Skeletal muscle tissue (tissue), 4 donors: ENCODE measurements around the gene M6PR. TPM values are rescaled to one million over a fixed set of nuclear protein-coding genes. Genes with fewer than 3 reads are reported as not detected.
"Not testable (repeated sequence)": the region's sequence is repeated elsewhere in the genome, so short reads cannot be mapped to it uniquely, and the experiment has no call there.

Source experiments
- H3K27ac ChIP-seq: one replicate; pipeline ENCODE4 v1.7.0; 2013; ENCODE audit warnings: mild to moderate bottlenecking, low read depth, low read length, inconsistent platforms
- H3K27me3 ChIP-seq, 3 donors: one replicate each; pipeline ENCODE4 v1.7.0; 2013; ENCODE audit warnings: low read length in 3 of 3; ENCODE audit not compliant: control insufficient read depth in 3 of 3, insufficient read depth in 3 of 3
- H3K36me3 ChIP-seq, 3 donors: one replicate each; pipeline ENCODE4 v1.7.0; 2013; ENCODE audit warnings: low read length in 3 of 3; ENCODE audit not compliant: control insufficient read depth in 3 of 3, insufficient read depth in 3 of 3
- H3K4me1 ChIP-seq, 3 donors: one replicate each; pipeline ENCODE4 v1.7.0; 2013; ENCODE audit warnings: low read length in 3 of 3, mild to moderate bottlenecking in 3 of 3; ENCODE audit not compliant: control insufficient read depth in 3 of 3, insufficient read depth in 3 of 3
- H3K4me3 ChIP-seq, 3 donors: one replicate each; pipeline ENCODE4 v1.7.0; 2013; ENCODE audit warnings: low read length in 3 of 3
- H3K9ac ChIP-seq, 3 donors: one replicate each; pipeline ENCODE4 v1.7.0; 2013; ENCODE audit warnings: low read length in 3 of 3, mild to moderate bottlenecking in 3 of 3, moderate library complexity in 2 of 3, low read depth in 1 of 3
- H3K9me3 ChIP-seq, 3 donors: one replicate each; pipeline ENCODE4 v1.7.0; 2013; ENCODE audit warnings: low read length in 3 of 3; ENCODE audit not compliant: control insufficient read depth in 3 of 3
- total RNA-seq: library from RNA; depleted of rRNA; stranded (reverse); fragments of >200 nt; gene quantifications from one replicate; pipeline ENCODE4 v1.2.3, GENCODE V29; 2014
- donor health status: Osteomylitis.

Gene M6PR
- total RNA-seq, 1 donor from 2014 or later = 138 TPM

GRCh38 chr12:8936735-8937134, 12.7 kb downstream of the M6PR start:
- Histone ChIP-seq H3K27ac (no peak overlapping the region), H3K4me3 (no peak overlapping the region), H3K9me3 (no peaks in the 10 kb centered on the region), H3K4me1 (no peaks in the 10 kb centered on the region), H3K36me3 (peaks cover 4 to 39% (median 28%) of the 10 kb centered on the region in 3 donors), H3K9ac (no peak overlapping the region), H3K27me3 (no peaks in the 10 kb centered on the region)

DNA sequence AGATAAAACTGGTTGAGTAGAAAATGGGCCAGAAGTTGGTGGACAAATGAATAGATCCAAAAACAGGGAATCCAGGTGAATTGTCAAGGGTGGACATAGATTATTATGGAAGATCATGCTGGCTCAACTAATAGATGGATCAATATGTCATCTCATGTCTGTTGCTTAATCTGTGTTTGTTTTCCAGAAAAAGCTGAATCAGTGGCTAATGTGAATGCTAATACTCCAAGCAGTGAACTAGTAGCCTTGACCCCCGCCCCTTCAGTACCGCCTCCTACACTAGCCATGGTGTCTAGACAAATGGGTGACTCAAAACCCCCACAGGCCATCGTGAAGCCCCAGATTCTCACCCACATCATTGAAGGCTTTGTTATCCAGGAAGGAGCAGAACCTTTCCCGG, 15.4 kb downstream of the M6PR start:
- H3K36me3 ChIP-seq = peaks cover 3 to 46% (median 22%) of the 10 kb centered on the region in 3 donors
- H3K9me3 ChIP-seq, H3K4me1 ChIP-seq, H3K27ac ChIP-seq, H3K4me3 ChIP-seq, H3K9ac ChIP-seq, H3K27me3 ChIP-seq: not testable (repeated sequence)

DNA sequence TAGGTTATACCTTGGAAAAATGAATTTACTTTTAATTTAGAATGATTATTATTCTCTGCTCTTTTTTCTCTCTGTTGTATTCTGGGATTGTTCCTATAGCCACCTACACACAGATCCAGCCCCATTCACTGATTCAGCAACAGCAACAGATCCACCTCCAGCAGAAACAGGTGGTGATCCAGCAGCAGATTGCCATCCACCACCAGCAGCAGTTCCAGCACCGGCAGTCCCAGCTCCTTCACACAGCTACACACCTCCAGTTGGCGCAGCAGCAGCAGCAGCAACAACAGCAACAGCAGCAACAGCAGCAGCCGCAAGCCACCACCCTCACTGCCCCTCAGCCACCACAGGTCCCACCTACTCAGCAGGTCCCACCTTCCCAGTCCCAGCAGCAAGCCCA, 17.0 kb downstream of the M6PR start:
- H3K27me3 ChIP-seq, H3K4me1 ChIP-seq: not testable (repeated sequence)
- peaks cover 3 to 44% (median 20%) of the 10 kb centered on the region in 3 donors for H3K36me3 ChIP-seq

DNA sequence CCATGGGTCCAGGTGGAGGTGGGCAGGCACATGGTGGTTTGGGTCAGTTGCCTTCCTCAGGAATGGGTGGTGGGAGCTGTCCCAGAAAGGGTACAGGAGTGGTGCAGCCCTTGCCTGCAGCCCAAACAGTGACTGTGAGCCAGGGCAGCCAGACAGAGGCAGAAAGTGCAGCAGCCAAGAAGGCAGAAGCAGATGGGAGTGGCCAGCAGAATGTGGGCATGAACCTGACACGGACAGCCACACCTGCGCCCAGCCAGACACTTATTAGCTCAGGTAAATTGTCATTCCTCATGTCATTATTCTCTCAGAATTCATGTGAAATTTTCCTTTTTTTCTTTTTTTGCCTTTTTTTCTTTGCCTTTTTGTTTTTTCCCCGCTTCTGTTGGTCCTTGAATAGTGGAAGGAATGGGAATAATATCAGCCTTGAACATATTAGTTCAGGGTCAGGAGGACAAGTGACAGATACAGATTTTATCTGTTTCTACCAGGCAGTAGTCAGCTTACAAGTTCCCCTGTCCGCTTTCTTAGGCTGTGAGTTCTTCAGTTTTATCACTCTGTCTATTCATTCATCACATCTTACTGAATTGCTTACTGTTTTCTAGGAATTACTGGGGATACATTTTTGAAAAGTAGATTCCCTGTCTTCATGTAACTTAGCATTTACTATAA, 18.7 kb downstream of the M6PR start:
- H3K27ac ChIP-seq, H3K4me3 ChIP-seq, H3K27me3 ChIP-seq, H3K4me1 ChIP-seq, H3K9ac ChIP-seq, H3K9me3 ChIP-seq: not testable (repeated sequence)
- peaks cover 3 to 37% (median 16%) of the 10 kb centered on the region in 3 donors for H3K36me3 ChIP-seq

More for the DNA sequence above, 17.0 kb downstream of the M6PR start:
- H3K27ac ChIP-seq, H3K4me3 ChIP-seq, H3K9me3 ChIP-seq, H3K9ac ChIP-seq: not testable (repeated sequence)

DNA sequence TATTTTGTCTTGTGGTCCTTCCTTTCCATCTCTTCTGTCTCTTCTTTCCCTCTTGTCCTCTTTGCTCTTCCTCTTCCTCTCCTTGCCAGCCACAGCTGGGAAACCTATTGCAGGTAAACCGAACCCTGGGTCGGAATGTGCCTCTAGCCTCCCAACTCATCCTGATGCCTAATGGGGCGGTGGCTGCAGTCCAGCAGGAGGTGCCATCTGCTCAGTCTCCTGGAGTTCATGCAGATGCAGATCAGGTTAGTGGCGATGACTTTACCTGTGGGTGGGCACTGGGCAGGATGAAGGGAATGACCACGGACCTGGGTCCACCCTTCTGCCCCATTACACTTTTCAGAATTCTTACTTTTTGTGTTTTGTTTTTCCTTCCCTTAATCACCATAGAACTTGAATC, 26.9 kb downstream of the M6PR start:
- Histone ChIP-seq H3K4me1 (no peaks in the 10 kb centered on the region), H3K9me3 (no peaks in the 10 kb centered on the region), H3K27ac (no peak overlapping the region), H3K4me3 (no peak overlapping the region), H3K27me3 (no peaks in the 10 kb centered on the region), H3K9ac (no peak overlapping the region), H3K36me3 (peaks cover 6 to 33% (median 30%) of the 10 kb centered on the region in 3 donors)

DNA sequence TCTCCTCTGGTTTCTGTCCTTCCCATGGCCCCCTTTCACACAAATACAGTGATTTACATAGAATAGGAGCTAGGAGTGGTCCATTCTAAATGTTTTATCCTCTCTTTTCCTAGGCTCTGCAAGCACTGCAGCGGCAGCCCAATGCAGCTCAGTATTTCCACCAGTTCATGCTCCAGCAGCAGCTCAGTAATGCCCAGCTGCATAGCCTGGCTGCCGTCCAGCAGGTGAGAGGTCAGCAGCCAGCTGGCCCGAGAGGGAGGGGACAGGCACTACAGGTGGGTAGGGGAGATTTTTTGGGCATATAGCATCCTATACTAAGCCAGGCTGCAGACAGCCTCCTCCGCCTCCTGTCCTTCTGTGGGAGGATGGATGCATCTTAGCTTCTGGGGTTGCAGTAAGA, 29.8 kb downstream of the M6PR start:
- H3K4me3 ChIP-seq, H3K4me1 ChIP-seq, H3K9ac ChIP-seq, H3K27me3 ChIP-seq, H3K9me3 ChIP-seq, H3K27ac ChIP-seq: not testable (repeated sequence)
- peaks cover 6 to 30% (median 27%) of the 10 kb centered on the region in 3 donors for H3K36me3 ChIP-seq

DNA sequence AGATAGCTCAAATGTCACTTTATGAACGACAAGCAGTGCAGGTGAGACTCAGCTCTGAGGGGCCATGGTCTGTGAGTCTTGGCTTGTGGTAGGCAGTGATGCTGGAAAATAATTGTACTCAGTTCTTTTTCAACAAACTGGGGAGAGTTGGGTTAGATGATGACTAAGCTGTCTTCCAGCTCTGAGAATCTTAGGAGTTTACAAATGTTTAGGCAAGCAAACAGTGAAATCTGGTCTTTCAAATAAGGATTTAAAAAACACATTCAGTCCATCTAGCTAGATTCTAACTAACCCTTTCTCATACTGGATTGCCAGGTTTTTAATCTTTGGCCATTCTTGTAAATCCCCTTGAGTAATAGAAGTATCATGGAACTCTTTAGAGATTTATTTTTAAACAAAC, 31.7 kb downstream of the M6PR start:
- H3K27me3 ChIP-seq = no peaks in the 10 kb centered on the region
- H3K27ac ChIP-seq = no peak overlapping the region
- H3K9me3 ChIP-seq = no peaks in the 10 kb centered on the region
- H3K4me1 ChIP-seq = peaks cover 12 to 18% (median 17%) of the 10 kb centered on the region in 3 donors
- peaks cover 6 to 26% (median 22%) of the 10 kb centered on the region in 3 donors for H3K36me3 ChIP-seq
- H3K9ac ChIP-seq = no peak overlapping the region
- no peak overlapping the region for H3K4me3 ChIP-seq

DNA sequence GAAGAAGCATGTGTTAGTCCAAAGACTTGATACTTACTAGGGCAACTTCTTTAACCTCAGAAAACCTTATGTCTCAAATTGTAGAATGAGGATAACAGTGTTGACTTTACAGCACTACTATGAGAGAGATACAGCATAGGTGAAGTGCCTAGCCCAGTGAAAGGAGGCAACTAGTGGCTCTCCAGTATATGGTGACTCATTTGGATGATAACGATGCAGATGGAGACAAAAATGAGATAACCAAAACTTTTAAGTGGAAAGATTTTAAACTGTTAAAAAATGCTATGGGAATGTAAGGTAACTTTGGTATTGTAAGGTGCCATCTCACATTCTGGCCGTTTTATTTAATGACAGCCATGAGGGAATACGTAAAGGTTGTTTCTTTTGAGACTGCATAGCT, 32.4 kb downstream of the M6PR start:
- no peaks in the 10 kb centered on the region for H3K27me3 ChIP-seq
- no peak overlapping the region for H3K4me3 ChIP-seq
- peaks cover 6 to 22% (median 15%) of the 10 kb centered on the region in 3 donors for H3K36me3 ChIP-seq
- H3K27ac ChIP-seq = no peak overlapping the region
- peaks cover 12 to 18% (median 17%) of the 10 kb centered on the region in 3 donors for H3K4me1 ChIP-seq
- no peak overlapping the region for H3K9ac ChIP-seq
- H3K9me3 ChIP-seq = no peaks in the 10 kb centered on the region

GRCh38 chr12:8916154-8916553, 33.3 kb downstream of the M6PR start:
- no peak overlapping the region for H3K9ac ChIP-seq
- peaks cover 6 to 16% (median 14%) of the 10 kb centered on the region in 3 donors for H3K36me3 ChIP-seq
- H3K27ac ChIP-seq = no peak overlapping the region
- H3K27me3 ChIP-seq = no peaks in the 10 kb centered on the region
- H3K4me1 ChIP-seq = peaks cover 12 to 18% (median 17%) of the 10 kb centered on the region in 3 donors
- H3K9me3 ChIP-seq = no peaks in the 10 kb centered on the region
- H3K4me3 ChIP-seq = no peak overlapping the region

DNA sequence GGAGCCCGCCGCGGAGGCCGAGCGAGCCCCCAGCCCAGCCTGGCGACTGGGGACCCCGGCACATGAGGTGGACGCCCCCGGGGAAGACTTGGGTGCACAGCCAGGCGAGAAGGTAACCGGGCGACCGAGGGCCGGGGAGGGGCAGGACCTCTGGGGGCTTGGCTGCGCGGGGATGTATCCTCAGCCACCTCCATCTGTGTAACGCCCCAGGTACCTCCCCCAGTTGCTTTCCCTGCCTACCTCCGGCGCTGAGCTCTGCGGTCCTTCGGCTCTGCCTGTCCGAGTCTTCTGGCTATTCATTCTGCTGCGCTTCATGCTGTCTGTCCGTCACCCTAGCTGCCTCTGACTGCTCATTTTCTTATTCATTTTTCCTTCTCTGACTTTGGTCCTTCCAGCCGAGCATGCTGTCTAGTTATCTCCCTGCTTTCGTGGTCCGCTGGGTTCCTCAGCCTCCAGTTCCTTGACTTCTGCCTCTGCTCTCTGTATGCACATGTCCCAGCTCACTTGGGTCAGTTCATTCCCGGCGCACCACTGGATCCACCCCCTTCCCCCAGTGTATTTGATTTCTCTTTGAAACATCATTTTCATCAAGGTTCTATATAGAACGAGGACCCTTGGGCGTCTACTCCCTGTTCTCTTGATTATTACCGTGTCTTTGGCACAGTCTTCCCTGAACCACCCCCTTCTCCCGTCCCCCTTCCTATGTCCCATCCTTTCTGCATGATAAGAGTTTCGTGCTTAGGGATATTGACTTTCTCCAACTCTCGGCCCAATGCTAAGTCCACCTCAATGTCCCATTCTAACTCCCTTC, 34.5 kb downstream of the M6PR start:
- Histone ChIP-seq H3K36me3 (peaks cover 2 to 13% (median 10%) of the 10 kb centered on the region in 3 donors), H3K27me3 (no peaks in the 10 kb centered on the region), H3K9ac (peak overlapping the region; percentile 48 to 72 (median 61)), H3K9me3 (no peaks in the 10 kb centered on the region), H3K4me1 (peaks cover 12 to 18% (median 17%) of the 10 kb centered on the region in 3 donors), H3K4me3 (peak overlapping the region; percentile 71 to 86 (median 80)), H3K27ac (no peak overlapping the region)
